KMS-11 (cell line): ENCODE data around the gene DZIP1L.
"Not testable (repeated sequence)": the region's sequence is repeated elsewhere in the genome, so short reads cannot be mapped to it uniquely, and the experiment has no call there.

Experiments
- H2AFZ ChIP-seq: fragments of 200-600 bp; sonication (generic); 2 replicates; pipeline ENCODE4 v1.6.1; 2016; ENCODE audit warnings: antibody characterized with exemption, mixed run types, low read depth
- H3K27ac ChIP-seq: fragments of 200-600 bp; sonication (generic); 2 replicates; pipeline ENCODE4 v1.6.1; 2016; ENCODE audit warnings: mild to moderate bottlenecking, mixed run types
- H3K27me3 ChIP-seq: fragments of 200-600 bp; sonication (generic); 2 replicates; pipeline ENCODE4 v1.6.1; 2017; ENCODE audit warnings: mild to moderate bottlenecking, low read depth, mixed run types, moderate library complexity; ENCODE audit not compliant: insufficient read depth
- H3K36me3 ChIP-seq: fragments of 200-600 bp; sonication (generic); 2 replicates; pipeline ENCODE4 v1.6.1; 2017; ENCODE audit warnings: mild to moderate bottlenecking, mixed run types; ENCODE audit not compliant: insufficient read depth
- H3K4me1 ChIP-seq: fragments of 200-600 bp; sonication (generic); 2 replicates; pipeline ENCODE4 v1.6.1; 2016; ENCODE audit warnings: mild to moderate bottlenecking, low read depth, mixed run types; ENCODE audit not compliant: poor library complexity, severe bottlenecking
- H3K4me2 ChIP-seq: fragments of 200-600 bp; sonication (generic); 2 replicates; pipeline ENCODE4 v1.7.0; 2016; ENCODE audit warnings: mild to moderate bottlenecking, mixed run types
- H3K4me3 ChIP-seq: fragments of 200-600 bp; sonication (generic); IDR thresholded peaks from 2 replicates; pipeline ENCODE4 v1.6.1; 2017; ENCODE audit warnings: low read depth, low read length, mixed read lengths; ENCODE audit not compliant: insufficient read depth
- H3K79me2 ChIP-seq: fragments of 200-600 bp; sonication (generic); 2 replicates; pipeline ENCODE4 v1.6.1; 2016; ENCODE audit warnings: low read depth, mixed run types; ENCODE audit not compliant: insufficient read depth
- H3K9ac ChIP-seq: fragments of 200-600 bp; sonication (generic); 2 replicates; pipeline ENCODE4 v1.6.1; 2016; ENCODE audit warnings: mild to moderate bottlenecking, mixed run types
- H4K20me1 ChIP-seq: fragments of 200-600 bp; sonication (generic); 2 replicates; pipeline ENCODE4 v1.6.1; 2016; ENCODE audit warnings: mild to moderate bottlenecking, mixed run types; ENCODE audit not compliant: insufficient read depth
- TF ChIP-seq, protein P1 (sequence below): fragments of 200-600 bp; sonication (generic); conservative IDR thresholded peaks from 2 replicates; pipeline ENCODE4 v1.6.1; 2017; ENCODE audit warnings: low read depth, mild to moderate bottlenecking, antibody characterized with exemption, low read length, moderate library complexity, mixed read lengths

DZIP1L gene

GRCh38 chr3:138089091-138089490, 26.3 kb downstream of the DZIP1L start:
- Histone ChIP-seq H3K36me3 (no peaks in the 10 kb centered on the region), H4K20me1 (no peaks in the 10 kb centered on the region), H3K27me3 (no peaks in the 10 kb centered on the region), H3K4me2 (no peak overlapping the region), H3K79me2 (no peaks in the 10 kb centered on the region), H3K4me3 (no peak overlapping the region), H3K27ac (no peak overlapping the region), H3K4me1 (no peaks in the 10 kb centered on the region), H3K9ac (no peak overlapping the region), H2AFZ (no peak overlapping the region)
- TF ChIP-seq, protein P1, sequence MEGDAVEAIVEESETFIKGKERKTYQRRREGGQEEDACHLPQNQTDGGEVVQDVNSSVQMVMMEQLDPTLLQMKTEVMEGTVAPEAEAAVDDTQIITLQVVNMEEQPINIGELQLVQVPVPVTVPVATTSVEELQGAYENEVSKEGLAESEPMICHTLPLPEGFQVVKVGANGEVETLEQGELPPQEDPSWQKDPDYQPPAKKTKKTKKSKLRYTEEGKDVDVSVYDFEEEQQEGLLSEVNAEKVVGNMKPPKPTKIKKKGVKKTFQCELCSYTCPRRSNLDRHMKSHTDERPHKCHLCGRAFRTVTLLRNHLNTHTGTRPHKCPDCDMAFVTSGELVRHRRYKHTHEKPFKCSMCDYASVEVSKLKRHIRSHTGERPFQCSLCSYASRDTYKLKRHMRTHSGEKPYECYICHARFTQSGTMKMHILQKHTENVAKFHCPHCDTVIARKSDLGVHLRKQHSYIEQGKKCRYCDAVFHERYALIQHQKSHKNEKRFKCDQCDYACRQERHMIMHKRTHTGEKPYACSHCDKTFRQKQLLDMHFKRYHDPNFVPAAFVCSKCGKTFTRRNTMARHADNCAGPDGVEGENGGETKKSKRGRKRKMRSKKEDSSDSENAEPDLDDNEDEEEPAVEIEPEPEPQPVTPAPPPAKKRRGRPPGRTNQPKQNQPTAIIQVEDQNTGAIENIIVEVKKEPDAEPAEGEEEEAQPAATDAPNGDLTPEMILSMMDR, result no peak

DNA sequence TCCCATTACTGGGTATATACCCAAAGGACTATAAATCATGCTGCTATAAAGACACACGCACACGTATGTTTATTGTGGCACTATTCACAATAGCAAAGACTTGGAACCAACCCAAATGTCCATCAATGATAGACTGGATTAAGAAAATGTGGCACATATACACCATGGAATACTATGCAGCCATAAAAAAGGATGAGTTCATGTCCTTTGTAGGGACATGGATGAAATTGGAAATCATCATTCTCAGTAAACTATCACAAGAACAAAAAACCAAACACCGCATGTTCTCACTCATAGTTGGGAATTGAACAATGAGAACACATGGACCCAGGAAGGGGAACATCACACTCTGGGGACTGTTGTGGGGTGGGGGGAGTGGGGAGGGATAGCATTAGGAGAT, 29.7 kb downstream of the DZIP1L start:
- H3K27me3 ChIP-seq, H3K9ac ChIP-seq, H3K4me2 ChIP-seq, H2AFZ ChIP-seq, H3K79me2 ChIP-seq, H3K36me3 ChIP-seq, H3K4me3 ChIP-seq, H4K20me1 ChIP-seq, H3K27ac ChIP-seq: not testable (repeated sequence)
- H3K4me1 ChIP-seq, result peaks cover 22% of the 10 kb centered on the region

DNA sequence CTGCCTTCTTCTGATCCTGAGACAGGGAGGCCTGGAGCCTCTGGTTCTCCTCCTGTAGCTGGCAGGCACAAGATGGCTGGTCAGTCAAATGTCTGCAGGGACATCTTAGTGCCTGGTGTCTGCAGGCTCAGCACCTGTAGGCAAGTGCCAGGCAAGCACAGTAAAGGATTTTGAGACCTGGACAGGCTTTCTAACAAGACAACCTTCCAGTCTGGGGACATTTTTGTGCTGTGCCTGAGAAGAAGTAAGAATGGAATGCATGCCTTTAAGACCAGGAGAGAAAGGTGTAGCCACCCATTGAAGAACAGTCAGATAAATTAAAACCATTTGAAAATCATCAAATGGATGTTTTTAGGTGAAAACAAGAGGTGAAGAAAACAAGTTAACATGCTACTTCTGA, 31.2 kb downstream of the DZIP1L start:
- TF ChIP-seq, protein P1, result no peak
- Histone ChIP-seq H2AFZ (no peak overlapping the region), H3K4me1 (peaks cover 22% of the 10 kb centered on the region), H3K79me2 (no peaks in the 10 kb centered on the region), H3K4me3 (no peak overlapping the region), H3K36me3 (no peaks in the 10 kb centered on the region), H4K20me1 (no peaks in the 10 kb centered on the region), H3K9ac (no peak overlapping the region), H3K27ac (no peak overlapping the region), H3K27me3 (no peaks in the 10 kb centered on the region), H3K4me2 (no peak overlapping the region)

DNA sequence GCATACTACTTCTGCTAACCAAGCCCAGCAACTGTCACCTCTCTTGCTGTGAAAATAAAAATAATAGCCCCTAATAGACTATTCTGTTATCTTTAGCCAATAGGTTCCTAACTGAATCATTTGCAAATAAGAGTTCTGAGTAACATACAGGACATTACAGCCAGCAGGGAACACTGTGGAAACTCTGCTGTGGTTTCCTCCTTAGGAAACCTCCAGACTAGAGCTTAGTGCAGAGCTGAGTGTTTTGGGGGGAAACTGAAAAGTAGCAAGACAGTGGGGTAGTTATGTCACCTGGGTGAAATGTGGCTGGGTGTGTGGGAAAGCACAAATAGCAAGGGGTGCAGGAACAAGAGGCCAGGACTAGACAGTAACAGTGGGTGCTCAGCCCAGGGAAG, 32.4 kb downstream of the DZIP1L start:
- Histone ChIP-seq H3K27me3 (no peaks in the 10 kb centered on the region), H3K4me2 (peak overlapping the region; percentile 52; the same call in 1 of the 2 replicates), H3K36me3 (no peaks in the 10 kb centered on the region), H4K20me1 (no peaks in the 10 kb centered on the region), H3K27ac (no peak overlapping the region), H2AFZ (no peak overlapping the region), H3K4me3 (no peak overlapping the region), H3K4me1 (peaks cover 22% of the 10 kb centered on the region), H3K9ac (no peak overlapping the region), H3K79me2 (no peaks in the 10 kb centered on the region)
- TF ChIP-seq, protein P1, result no peak

GRCh38 chr3:138082085-138082991, 33.1 kb downstream of the DZIP1L start:
- H3K27me3 ChIP-seq, result no peaks in the 10 kb centered on the region

More at GRCh38 chr3:138082085-138082991, 33.1 kb downstream of the DZIP1L start:
- Histone ChIP-seq H2AFZ (no peak overlapping the region), H3K4me3 (no peak overlapping the region), H3K36me3 (no peaks in the 10 kb centered on the region), H3K27ac (no peak overlapping the region), H3K4me1 (peaks cover 22% of the 10 kb centered on the region), H4K20me1 (no peaks in the 10 kb centered on the region), H3K9ac (no peak overlapping the region), H3K4me2 (peak overlapping the region; percentile 52), H3K79me2 (no peaks in the 10 kb centered on the region)
- TF ChIP-seq, protein P1, result no peak
